A673 (cell line): Measurements from ENCODE around the gene BCAP29. TPM values are rescaled to one million over a fixed set of nuclear protein-coding genes. Genes with fewer than 3 reads are reported as not detected.

Source experiments
- BruUV-seq: library from RNA; stranded (reverse); fragments of 400-500 nt; replicated peaks from 2 replicates; lab custom pipeline; 2021; lab: Mats Ljungman, UMichigan
- CTCF ChIA-PET: fragments of 300-600 bp; sonication (Branson Sonifier 250); formaldehyde crosslinking; loops from one replicate; lab custom pipeline; 2022; ENCODE audit warnings: antibody characterized with exemption; lab: Charles Lee
- POLR2A ChIA-PET: fragments of 300-600 bp; sonication (Branson Sonifier 250); formaldehyde crosslinking; loops from one replicate; lab custom pipeline; 2022; ENCODE audit warnings: antibody characterized with exemption; ENCODE audit not compliant: low non-redundant PET; lab: Charles Lee
- DNase-seq: peaks from one replicate; pipeline ENCODE4 v3.0.0-alpha.2; 2015; ENCODE audit warnings: low spot score
- H3K27ac ChIP-seq: fragments of 200-600 bp; sonication (generic); 2 replicates; pipeline ENCODE4 v1.5.1; 2016; ENCODE audit warnings: mixed run types, low read depth, mild to moderate bottlenecking, mixed read lengths, antibody characterized with exemption, low read length; ENCODE audit not compliant: poor library complexity, severe bottlenecking
- H3K27me3 ChIP-seq: fragments of 200-600 bp; sonication (generic); replicated peaks from 2 replicates; pipeline ENCODE4 v1.6.1; 2017; ENCODE audit warnings: mixed run types, low read depth, mild to moderate bottlenecking, mixed read lengths, antibody characterized with exemption, low read length; ENCODE audit not compliant: insufficient read depth, poor library complexity
- H3K36me3 ChIP-seq: fragments of 200-600 bp; sonication (generic); 2 replicates; pipeline ENCODE4 v1.6.1; 2016; ENCODE audit warnings: mixed run types, mild to moderate bottlenecking, mixed read lengths, antibody characterized with exemption, low read length; ENCODE audit not compliant: insufficient read depth, poor library complexity, severe bottlenecking
- H3K4me1 ChIP-seq: fragments of 200-600 bp; sonication (generic); 2 replicates; pipeline ENCODE4 v1.6.1; 2017; ENCODE audit warnings: mixed run types, mild to moderate bottlenecking, mixed read lengths, antibody characterized with exemption, low read length; ENCODE audit not compliant: insufficient read depth, poor library complexity, severe bottlenecking
- H3K4me3 ChIP-seq: fragments of 200-600 bp; sonication (generic); 2 replicates; pipeline ENCODE4 v1.5.1; 2016; ENCODE audit warnings: low read depth, mixed run types, mild to moderate bottlenecking, mixed read lengths, low read length; ENCODE audit not compliant: poor library complexity, severe bottlenecking
- H3K9me3 ChIP-seq: fragments of 200-600 bp; sonication (generic); 2 replicates; pipeline ENCODE4 v1.6.1; 2016; ENCODE audit warnings: mixed run types, low read depth, mild to moderate bottlenecking, mixed read lengths, antibody characterized with exemption, low read length; ENCODE audit not compliant: poor library complexity, severe bottlenecking
- EZH2 ChIP-seq: fragments of 200-600 bp; sonication (generic); IDR thresholded peaks from 2 replicates; pipeline ENCODE4 v1.6.1; 2017; ENCODE audit warnings: borderline replicate concordance, low read depth, mild to moderate bottlenecking, mixed read lengths, antibody characterized with exemption, low read length; ENCODE audit not compliant: poor library complexity, severe bottlenecking
- intact Hi-C: fragments of 100-400 bp; cut with micrococcal nuclease; formaldehyde crosslinking; loops from one replicate; pipeline ENCODE4 v1.10.0; 2022; ENCODE audit not compliant: unreplicated experiment
- total RNA-seq: library from RNA; stranded (reverse); gene quantifications from 2 replicates; pipeline ENCODE4 v1.2.3, GENCODE V29; 2021
- TF ChIP-seq, protein P1 (sequence below): fragments of 300-800, 200-600 bp; sonication (generic); conservative IDR thresholded peaks from 2 replicates; pipeline ENCODE4 v1.5.1; 2017; ENCODE audit warnings: low read depth, mild to moderate bottlenecking, antibody characterized with exemption, low read length, moderate library complexity, mixed read lengths

Gene BCAP29
- total RNA-seq, 1 experiment from 2014 or later = 32.0 TPM

- intact Hi-C loops = no loop called here
- BruUV-seq = no TSS peak
- Histone ChIP-seq H3K36me3 (no peaks in the 10 kb centered on the region), H3K9me3 (no peaks in the 10 kb centered on the region), H3K4me3 (no peak overlapping the region), H3K27me3 (peaks cover 19% of the 10 kb centered on the region), H3K4me1 (no peaks in the 10 kb centered on the region), H3K27ac (no peak overlapping the region)
- no peak for TF ChIP-seq EZH2
- TF ChIP-seq, protein P1, sequence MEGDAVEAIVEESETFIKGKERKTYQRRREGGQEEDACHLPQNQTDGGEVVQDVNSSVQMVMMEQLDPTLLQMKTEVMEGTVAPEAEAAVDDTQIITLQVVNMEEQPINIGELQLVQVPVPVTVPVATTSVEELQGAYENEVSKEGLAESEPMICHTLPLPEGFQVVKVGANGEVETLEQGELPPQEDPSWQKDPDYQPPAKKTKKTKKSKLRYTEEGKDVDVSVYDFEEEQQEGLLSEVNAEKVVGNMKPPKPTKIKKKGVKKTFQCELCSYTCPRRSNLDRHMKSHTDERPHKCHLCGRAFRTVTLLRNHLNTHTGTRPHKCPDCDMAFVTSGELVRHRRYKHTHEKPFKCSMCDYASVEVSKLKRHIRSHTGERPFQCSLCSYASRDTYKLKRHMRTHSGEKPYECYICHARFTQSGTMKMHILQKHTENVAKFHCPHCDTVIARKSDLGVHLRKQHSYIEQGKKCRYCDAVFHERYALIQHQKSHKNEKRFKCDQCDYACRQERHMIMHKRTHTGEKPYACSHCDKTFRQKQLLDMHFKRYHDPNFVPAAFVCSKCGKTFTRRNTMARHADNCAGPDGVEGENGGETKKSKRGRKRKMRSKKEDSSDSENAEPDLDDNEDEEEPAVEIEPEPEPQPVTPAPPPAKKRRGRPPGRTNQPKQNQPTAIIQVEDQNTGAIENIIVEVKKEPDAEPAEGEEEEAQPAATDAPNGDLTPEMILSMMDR = no peak
- ChIA-PET POLR2A (no interaction called here), CTCF (no interaction called here)
- no peak for DNase-seq
Observed at GRCh38 chr7:107652642-107653041, 72.6 kb downstream of the BCAP29 start.

GRCh38 chr7:107658467-107658866, 78.4 kb downstream of the BCAP29 start:
- Histone ChIP-seq H3K36me3 (no peaks in the 10 kb centered on the region), H3K9me3 (no peaks in the 10 kb centered on the region), H3K4me1 (no peaks in the 10 kb centered on the region), H3K4me3 (no peak overlapping the region), H3K27ac (no peak overlapping the region), H3K27me3 (peaks cover 77% of the 10 kb centered on the region)
- POLR2A ChIA-PET = no interaction called here
- peak; percentile 53 for TF ChIP-seq EZH2
- TF ChIP-seq, protein P1 = no peak
- no peak for DNase-seq
- BruUV-seq = no TSS peak
- CTCF ChIA-PET = no interaction called here
- intact Hi-C loops = no loop called here

- ChIA-PET CTCF (no interaction called here), POLR2A (no interaction called here)
- Histone ChIP-seq H3K4me3 (no peak overlapping the region), H3K9me3 (no peaks in the 10 kb centered on the region), H3K27ac (no peak overlapping the region), H3K4me1 (no peaks in the 10 kb centered on the region), H3K36me3 (no peaks in the 10 kb centered on the region), H3K27me3 (peaks cover 83% of the 10 kb centered on the region)
- no peak for DNase-seq
- TF ChIP-seq, protein P1 = no peak
- peak; percentile 31 for TF ChIP-seq EZH2
- BruUV-seq = no TSS peak
- intact Hi-C loops = no loop called here
Observed at GRCh38 chr7:107659666-107660065, 79.6 kb downstream of the BCAP29 start.
